SK-MEL-5 (cell line): ENCODE data around the gene MYD88. TPM values are rescaled to one million over a fixed set of nuclear protein-coding genes. Genes with fewer than 3 reads are reported as not detected.
"Not testable (repeated sequence)": the region's sequence is repeated elsewhere in the genome, so short reads cannot be mapped to it uniquely, and the experiment has no call there.

ENCODE experiments used
- DNase-seq: peaks from one replicate; pipeline ENCODE4 v3.0.0-alpha.2; 2016; ENCODE audit warnings: low read depth, low spot score
- in situ Hi-C: cut with HindIII; loops from 2 replicates; pipeline ENCODE4 v1.10.0; 2016; ENCODE audit warnings: low sequenced_read_pairs, high pct_unique_total_duplicates, low pct_unique_long_range_greater_than_20kb
- total RNA-seq: library from RNA; depleted of rRNA; stranded (reverse); fragments of >200 nt; shearing (Covaris generic); gene quantifications from 2 replicates; pipeline ENCODE4 v1.2.3, GENCODE V29; 2014

MYD88 gene
- total RNA-seq, 1 experiment from 2014 or later, result 0.98 TPM

DNA sequence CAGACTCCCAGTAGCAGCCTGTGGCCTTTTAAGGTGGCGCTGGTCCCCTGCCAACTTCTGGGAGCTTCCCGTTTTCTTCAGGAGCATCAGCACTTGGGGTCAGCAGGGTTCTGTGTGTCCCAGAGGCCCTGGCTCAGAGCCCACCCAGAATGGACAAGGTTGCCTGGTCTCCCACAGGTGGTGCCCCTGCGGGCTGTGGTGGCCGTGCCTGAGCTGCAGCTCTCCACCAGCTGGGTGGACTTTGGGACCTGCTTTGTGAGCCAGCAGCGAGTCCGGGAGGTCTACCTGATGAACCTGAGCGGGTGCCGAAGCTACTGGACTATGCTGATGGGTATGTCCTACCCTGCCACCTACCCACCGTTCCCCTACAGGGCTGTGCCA lies 17.0 kb upstream of the MYD88 start:
- in situ Hi-C loops, result no loop called here
- no peak for DNase-seq

GRCh38 chr3:38121832-38122461 lies 16.5 kb upstream of the MYD88 start:
- DNase-seq, result no peak
- in situ Hi-C loops, result no loop called here

DNA sequence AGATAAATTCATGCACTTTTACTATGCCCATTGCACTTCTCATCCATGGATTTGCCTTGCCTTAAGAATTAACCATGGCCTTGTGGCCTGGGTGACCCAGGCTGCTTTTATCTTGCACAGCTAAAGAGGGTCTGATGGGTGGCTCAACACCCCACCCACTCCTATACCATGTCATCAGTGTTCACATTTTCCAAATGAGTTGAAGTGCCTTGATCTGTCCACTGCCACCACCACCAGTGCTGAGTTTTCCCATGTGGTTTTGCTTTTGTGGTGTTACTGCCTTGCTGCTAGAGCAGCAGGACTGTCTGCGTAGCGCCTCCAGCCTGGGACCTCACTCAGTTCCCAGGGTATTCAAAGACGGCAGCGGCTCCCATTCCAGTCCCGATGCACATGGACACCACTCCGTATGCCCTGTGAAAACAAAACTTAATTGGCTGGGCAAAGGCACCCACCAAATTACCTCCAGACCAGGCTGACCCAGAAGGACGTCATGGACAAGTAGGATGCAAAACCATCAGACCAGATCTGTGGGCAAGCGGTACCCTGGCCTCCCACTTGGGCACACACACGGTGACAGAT lies 15.7 kb upstream of the MYD88 start:
- DNase-seq, result no peak
- in situ Hi-C loops, result no loop called here

DNA sequence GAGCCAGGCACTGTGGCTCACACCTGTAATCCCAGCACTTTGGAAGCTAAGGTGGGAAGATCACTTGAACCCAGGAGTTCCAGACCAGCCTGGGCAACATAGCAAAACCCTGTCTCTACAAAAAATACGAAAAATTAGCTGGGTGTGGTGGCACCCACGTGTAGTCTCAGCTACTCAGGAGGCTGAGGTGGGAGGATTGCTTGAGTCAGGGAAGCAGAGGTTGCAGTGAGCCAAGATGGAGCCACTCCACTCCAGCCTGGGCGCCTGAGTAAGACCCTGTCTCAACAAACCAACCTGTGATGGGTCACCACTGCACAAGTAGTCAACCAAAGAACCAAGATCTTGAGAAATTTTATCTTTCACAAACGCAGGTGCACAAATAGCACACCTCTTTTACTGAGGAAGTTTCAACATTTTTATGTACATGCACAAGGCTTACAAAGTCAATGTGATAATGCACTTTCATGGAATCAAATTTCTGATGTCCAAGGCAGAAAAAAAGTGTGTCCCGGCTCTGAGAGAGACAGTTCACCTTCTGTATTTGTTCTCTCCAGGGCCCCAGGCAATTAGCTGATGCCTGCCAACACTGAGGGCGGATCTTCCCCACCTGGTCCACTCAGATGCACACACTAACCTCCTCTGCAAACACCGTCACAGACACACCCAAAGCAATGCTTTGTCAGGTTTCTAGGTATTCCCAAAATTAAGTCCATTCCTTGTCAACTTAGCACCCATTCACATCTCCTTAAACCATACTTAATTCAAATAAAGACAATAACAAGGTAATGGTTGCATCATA lies 13.9 kb upstream of the MYD88 start:
- no peak for DNase-seq
- in situ Hi-C loops, result no loop called here

DNA sequence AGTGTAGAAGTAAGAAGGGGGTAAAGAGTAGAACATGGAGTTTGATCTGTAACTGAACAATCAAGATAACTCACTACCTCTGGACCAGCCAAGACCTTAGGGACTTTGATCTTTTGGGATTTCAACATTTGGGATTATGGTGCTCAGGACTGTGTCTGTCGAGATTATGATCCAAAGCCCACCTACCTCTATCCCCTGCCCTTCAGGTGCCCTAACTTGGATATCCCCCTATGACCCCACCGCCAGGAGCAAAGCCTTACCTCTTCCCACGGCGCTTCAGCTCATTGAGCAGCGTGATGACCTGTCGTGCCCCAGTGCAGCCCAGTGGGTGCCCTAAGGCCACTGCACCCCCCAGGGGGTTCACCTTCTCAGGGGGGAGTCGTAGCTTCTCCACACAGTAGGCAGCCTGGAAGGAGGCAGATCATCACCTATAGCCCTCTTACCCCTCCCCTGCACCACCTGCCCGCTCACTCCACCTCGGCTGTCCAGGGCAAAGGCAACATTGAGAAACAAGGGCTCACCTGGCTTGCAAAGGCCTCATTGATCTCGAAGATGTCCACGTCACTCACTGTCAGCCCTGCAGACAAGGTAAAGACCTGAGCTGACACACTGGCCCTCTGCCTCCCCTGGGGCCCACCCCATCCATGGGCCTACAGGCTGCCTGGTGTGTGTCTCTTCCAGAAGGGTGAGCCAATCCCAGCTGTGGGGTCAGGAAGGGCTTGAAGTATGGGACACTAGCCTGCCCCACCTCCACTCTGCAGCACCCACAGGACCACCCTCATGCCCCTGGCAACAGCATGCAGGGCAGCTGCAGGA lies 12.9 kb upstream of the MYD88 start:
- in situ Hi-C loops, result no loop called here

GRCh38 chr3:38126121-38126892 lies 12.2 kb upstream of the MYD88 start:
- DNase-seq, result no peak
- in situ Hi-C loops, result no loop called here

More for the DNA sequence above, 12.9 kb upstream of the MYD88 start:
- no peak for DNase-seq

DNA sequence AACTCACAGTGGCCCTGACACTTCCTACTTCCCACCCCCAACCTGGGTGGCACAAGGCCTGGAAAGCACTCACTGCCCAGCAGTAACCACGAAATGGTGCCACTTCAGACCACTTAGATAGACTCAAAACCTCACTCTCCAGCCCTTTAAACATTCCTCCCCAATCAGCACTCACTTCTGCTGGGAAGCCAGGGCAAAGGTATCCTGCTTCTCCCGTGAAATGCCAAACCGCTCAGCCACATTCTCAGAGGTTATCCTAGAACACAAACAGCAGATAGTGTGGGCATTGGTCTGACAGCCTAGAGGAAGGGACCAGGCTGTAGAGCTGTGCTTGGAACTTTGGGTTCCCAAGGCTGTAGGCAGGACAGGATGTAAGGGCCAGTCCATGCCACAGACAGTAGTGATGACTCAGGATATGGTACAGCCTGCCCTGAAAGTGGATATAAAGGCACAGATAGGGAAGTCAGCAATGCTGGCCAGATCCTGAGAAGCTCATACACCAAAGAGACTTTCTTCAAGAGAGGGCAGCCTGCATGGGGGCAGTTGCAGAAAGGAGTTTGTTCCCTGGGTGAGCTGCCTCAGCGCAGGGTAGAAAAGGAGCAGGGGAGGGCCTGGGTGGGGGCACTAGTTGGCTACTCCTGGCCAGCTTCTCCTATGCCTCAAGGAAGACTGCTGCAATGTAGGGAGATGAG lies 10.7 kb upstream of the MYD88 start:
- no peak for DNase-seq

GRCh38 chr3:38128303-38128655 lies 10.2 kb upstream of the MYD88 start:
- DNase-seq, result no peak
- in situ Hi-C loops, result no loop called here

More for the DNA sequence above, 10.7 kb upstream of the MYD88 start:
- in situ Hi-C loops, result no loop called here

- DNase-seq, result no peak
- in situ Hi-C loops, result no loop called here
Measured at GRCh38 chr3:38129058-38129457, 9.4 kb upstream of the MYD88 start.

- no peak for DNase-seq
- in situ Hi-C loops, result no loop called here
Measured at GRCh38 chr3:38130631-38131065, 7.8 kb upstream of the MYD88 start.

- DNase-seq, result peak; percentile 76
- in situ Hi-C loops, result no loop called here
Measured at GRCh38 chr3:38131621-38132369, 6.7 kb upstream of the MYD88 start.

- in situ Hi-C loops, result no loop called here
- DNase-seq, result no peak
Measured at GRCh38 chr3:38133209-38133556, 5.3 kb upstream of the MYD88 start.

DNA sequence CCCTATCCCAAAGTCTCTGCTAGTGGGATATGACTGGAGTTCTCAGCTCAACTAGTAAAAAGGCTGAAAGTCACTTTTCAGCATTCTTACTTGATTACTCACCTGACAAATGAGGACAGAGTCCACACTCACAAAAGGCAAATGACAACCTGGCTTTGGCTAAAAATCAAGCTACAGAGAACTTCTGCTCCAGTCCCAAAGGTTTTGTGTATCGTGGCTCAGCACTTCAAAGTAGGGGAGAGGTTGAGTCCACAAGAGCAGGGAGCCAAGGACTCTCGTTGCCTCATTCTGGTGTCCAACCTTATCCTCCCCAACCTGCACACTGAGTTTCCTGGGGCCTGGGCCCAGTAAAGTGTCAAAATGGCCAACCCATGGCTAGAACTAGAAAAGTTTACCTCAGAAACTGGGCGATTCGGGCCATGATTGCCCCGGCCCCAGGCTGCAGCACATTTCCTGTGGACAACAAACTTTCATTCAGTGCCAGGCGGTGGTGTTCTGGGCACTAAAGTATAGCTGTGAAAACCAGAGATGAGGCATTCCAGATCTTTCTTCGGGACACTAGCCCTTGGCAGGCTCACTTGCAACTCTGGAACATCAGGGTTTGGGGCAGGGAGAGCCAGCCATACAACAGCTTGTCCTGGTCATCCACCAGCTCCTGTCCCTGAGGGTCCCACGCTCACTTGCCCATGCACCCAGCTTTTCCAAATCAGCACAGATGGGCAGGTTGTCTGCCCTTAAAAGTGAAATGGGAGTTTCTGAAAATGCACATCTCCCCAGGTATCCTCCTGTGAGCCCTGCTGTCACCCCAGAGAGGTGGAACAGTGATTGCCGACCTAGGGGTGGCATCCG lies 4.7 kb upstream of the MYD88 start:
- in situ Hi-C loops, result no loop called here
- DNase-seq, result no peak

- DNase-seq, in situ Hi-C loops: not testable (repeated sequence)
Measured at GRCh38 chr3:38134517-38135143, 3.8 kb upstream of the MYD88 start.

GRCh38 chr3:38135621-38136277 lies 2.7 kb upstream of the MYD88 start:
- DNase-seq, in situ Hi-C loops: not testable (repeated sequence)
